RCC 7860 (cell line): ENCODE data around the gene TMEM120B.
A peak's percentile ranks its signal among the peaks of the same experiment; 100 is the strongest.
"Not testable (repeated sequence)": the region's sequence is repeated elsewhere in the genome, so short reads cannot be mapped to it uniquely, and the experiment has no call there.

Experiments
- DNase-seq: peaks from one replicate; pipeline ENCODE4 v3.0.0-alpha.2; 2015; ENCODE audit warnings: low spot score
- FAIRE-seq: peaks from 2 replicates; lab custom pipeline; 2012; peaks lifted over from hg19 to GRCh38; lab: Jason Lieb, UNC

TMEM120B gene

GRCh38 chr12:121738340-121738858 is 25.8 kb downstream of the TMEM120B start:
- DNase-seq (no peak), FAIRE-seq (no peak)

DNA sequence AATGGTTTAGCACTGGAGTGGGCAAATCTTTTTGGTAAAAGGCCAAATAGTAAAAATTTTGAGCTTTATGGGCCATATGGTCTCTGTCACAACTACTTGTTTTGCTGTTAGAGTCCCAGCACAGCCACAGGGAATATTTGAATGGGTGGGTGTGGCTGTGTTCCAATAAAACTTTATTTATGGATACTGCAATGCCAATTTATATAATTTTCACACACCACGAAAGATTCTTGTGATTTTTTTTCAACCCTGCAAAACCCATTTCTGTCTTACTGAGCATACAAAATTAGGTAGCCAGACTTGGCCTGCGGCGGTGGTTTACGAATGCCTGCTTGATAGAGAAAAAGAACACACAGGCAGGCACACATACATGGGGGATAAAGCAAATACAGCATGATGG is 28.3 kb downstream of the TMEM120B start:
- DNase-seq (no peak), FAIRE-seq (no peak)

- DNase-seq (no peak), FAIRE-seq (no peak)
Measured at GRCh38 chr12:121741743-121742142, 29.2 kb downstream of the TMEM120B start.

DNA sequence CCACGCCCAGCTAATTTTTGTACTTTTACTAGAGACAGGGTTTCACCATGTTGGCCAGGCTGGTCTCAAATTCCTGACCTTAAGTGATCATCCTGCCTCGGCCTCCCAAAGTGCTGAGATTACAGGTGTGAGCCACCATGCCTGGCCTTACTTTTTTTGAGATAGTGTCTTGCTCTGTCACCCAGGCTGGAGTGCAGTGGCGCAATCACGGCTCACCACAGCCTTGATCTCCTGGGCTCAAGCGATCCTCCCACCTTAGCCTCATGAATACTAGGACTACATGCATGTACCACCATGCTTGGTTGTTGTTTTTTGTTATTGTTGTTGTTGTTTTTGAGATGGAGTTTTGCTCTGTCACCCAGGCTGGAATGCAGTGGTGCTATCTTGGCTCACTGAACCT is 33.0 kb downstream of the TMEM120B start:
- not testable (repeated sequence) for FAIRE-seq, DNase-seq

- DNase-seq (no peak), FAIRE-seq (no peak)
Measured at GRCh38 chr12:121748218-121748570, 35.6 kb downstream of the TMEM120B start.

DNA sequence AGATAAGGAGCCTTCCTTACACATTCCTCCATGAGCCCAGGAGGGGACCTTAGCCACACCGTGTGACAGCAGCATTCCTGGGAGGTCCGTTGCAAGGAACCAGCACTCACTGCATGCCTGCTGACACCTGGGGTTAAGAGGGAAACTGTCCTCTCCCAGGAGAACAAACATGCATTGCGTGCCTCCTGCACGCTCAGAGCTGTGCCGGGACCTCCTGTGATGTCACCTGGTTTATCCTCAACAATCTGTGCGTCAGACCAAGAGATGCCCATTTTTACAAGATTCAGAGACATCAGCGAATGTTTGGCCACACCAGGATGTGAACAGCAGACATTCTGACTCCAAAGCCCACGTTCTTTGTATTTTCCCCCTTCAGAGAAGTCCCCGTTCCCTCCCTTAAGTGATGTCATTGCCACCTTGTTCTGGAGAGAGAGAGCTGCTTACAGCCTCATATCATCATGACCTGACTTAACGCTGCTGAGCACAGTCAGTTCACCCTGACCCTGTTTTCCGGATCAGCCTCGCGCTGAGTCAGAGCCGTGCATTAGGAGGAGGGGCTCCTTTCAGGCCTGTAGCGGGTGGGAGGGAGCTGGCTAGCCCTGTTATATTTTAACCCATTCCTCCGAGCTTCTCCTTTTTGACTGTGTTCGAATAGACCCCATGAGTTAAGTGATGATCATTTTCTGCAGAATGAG is 36.2 kb downstream of the TMEM120B start:
- DNase-seq (peak; percentile 83), FAIRE-seq (peak; percentile 74)

- DNase-seq: no peak
- no peak for FAIRE-seq
Measured at GRCh38 chr12:121749267-121749666, 36.7 kb downstream of the TMEM120B start.

DNA sequence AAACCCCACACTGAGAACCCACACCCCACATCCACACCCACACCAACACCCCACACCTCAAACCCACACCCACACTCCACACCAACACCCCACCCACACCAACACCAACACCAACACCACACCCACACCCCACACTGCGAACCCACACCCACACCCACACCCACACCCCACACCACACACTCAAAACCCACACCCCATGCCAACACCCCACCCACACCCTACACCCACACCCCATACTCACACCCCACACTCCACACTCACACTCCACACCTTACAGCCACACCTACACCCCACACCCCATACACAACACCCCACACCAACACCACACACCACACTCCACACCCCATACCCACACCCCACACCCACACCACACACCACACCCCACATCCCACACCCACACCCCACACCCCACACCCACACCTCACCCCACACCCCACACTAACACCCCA is 38.0 kb downstream of the TMEM120B start:
- no peak for FAIRE-seq

DNA sequence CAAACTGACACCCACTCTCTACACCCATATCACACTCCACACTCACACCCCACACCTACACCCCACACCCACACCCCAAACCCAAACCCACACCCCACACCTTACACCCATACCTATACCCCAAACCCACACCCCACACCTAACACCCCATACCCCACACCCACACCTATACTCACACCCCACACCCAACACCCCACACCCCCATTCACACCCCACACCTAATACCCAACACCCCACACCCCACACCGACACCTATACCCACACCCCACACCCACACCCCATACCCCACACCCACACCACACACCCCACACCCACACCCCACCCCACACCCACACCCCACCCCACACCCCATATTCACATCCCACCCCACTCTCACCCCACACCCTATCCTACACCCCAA is 38.5 kb downstream of the TMEM120B start:
- DNase-seq: no peak
- no peak for FAIRE-seq

More for the DNA sequence above, 38.0 kb downstream of the TMEM120B start:
- DNase-seq: no peak

DNA sequence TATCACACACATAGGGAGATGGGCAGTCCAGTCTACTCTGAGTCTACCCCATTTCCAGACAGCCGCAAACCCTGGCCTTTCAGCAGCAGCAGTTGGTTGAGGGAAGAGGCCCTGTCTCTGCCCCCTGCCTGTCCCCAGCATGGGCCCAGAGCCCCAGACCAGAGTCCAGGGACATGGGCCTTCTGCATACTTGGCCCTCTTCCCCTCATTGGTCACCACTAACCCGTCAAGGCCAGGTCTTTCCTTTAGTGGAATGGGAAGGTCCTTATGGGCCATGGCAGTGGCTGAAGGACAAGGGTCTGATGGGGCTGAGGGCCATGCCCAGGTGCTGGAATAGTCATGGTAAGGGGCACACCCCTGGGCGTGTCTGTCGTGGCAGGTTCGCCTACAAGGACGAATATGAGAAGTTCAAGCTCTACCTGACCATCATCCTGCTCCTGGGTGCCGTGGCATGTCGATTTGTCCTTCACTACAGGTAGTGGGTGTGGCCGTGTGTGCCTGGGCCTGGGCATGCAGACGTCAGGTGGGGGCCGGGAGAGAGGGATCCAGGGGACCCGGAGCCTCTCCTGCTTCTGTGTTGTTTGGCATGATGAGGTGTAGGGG is 39.3 kb downstream of the TMEM120B start:
- no peak for FAIRE-seq
- DNase-seq: no peak

- DNase-seq (no peak), FAIRE-seq (no peak)
Measured at GRCh38 chr12:121753844-121754264, 41.3 kb downstream of the TMEM120B start.

- DNase-seq: no peak
- no peak for FAIRE-seq
Measured at GRCh38 chr12:121754836-121755235, 42.3 kb downstream of the TMEM120B start.

DNA sequence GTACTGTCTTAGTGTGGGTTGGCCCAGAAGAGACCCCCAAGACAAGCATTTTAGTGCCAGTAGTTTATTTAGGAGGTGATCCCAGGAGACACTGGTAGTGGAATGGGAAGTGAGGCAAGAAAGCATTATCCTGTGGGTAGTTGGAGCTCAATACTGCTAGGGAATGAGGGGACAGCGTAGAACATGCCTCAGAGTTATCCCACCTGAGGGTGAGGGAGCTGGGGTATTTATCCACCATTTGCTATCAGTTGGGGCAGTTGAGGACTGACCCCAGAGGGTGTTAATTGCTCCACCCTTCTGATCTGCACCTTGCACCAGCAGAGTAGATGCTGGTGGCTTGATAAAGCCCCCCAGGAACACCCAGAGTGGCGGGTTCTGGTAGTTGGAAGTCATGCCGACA is 43.0 kb downstream of the TMEM120B start:
- FAIRE-seq (no peak), DNase-seq (no peak)

GRCh38 chr12:121758536-121758935 is 46.0 kb downstream of the TMEM120B start:
- DNase-seq, FAIRE-seq: not testable (repeated sequence)

GRCh38 chr12:121762269-121762668 is 49.7 kb downstream of the TMEM120B start:
- FAIRE-seq (no peak), DNase-seq (no peak)

DNA sequence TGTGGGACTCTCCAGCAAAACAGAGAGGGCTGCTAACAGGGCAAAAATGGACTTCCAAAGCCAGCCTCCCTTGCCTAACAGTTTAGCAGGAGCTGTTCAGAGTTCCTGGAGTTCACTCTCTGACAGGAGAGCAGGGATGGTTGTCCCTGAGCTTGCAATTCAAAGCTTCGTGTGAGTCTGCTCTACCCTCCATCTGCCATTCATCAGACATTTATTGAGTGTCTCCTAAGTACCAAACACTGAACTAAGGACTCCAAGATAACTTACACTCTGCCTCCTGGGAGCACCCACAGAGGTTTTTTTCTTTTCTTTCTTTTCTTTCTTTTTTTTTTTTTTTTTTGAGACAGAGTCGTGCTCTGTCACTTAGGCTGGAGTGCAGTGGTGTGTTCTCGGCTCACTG is 52.3 kb downstream of the TMEM120B start:
- no peak for DNase-seq

DNA sequence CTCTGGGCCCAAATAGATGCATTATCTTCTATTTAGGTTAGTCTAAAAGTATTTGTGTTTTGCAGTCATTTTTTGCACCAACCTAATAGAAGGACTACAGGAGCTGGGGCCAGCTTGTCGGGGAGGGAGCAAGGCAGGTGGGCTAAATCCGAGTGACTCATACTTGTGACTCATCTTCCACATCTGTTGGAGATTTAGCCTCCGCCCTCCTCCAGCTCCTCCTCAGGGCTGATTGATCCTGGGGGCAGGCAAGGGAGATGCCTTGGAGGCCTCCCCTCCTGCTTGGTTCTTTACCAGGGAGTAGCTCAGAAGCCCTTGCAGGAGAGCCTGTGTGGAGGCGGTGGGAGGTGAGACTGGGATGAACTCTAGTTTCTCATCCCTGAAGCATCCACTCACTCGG is 53.0 kb downstream of the TMEM120B start:
- FAIRE-seq: peak; percentile 7
- DNase-seq: peak; percentile 42

More for the DNA sequence above, 52.3 kb downstream of the TMEM120B start:
- no peak for FAIRE-seq

- FAIRE-seq: no peak
- DNase-seq: no peak
Measured at GRCh38 chr12:121766290-121767039, 53.9 kb downstream of the TMEM120B start.

DNA sequence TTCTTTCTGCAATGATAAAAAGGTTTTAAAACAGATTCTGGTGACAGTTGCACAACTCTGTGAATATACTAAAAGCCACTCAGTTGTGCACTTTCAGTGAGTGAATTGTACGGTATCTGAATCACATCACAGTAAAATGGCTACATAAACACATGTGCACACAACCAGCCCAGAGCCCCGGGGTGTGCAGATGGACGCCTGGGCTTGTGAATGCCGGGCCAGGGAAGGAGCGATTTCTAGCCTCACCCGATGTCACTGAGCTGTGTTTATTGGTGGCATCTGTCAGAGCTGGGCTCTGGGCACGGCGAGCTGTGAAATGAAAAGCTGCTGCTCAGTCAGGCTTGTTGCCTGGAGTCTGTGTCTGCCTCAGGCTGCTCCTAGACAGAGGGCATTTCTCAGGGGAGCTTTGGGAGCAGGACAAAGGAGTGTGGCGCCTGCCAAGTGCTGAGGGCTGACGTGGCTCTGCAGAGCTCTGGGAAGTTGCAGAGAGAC is 55.0 kb downstream of the TMEM120B start:
- DNase-seq: no peak
- FAIRE-seq: no peak

GRCh38 chr12:121769297-121769830 is 56.8 kb downstream of the TMEM120B start:
- DNase-seq: no peak

DNA sequence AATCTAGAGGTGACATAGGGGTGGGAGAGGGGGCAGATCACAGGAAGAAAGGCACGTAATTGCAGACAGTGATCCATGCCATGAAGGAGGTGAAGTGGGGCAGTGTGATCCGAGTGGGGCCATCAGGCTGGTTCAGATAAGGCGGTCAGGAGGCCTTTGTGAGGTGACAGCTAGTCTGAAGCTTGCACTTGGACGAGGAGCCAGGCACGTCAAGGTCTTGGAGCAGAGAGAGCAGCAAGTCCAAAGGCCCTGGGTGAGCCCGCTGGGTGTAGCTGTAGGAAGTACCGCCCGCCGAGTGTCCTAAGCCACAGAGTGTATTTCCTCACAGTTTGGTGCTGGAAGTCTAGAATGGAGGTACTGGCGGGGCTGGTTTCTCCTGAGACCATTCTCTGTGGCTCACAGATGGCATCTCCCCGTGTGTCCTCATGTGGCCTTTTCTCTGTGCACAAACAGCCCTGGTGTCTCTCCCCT is 57.3 kb downstream of the TMEM120B start:
- no peak for DNase-seq
- FAIRE-seq: no peak

More at GRCh38 chr12:121769297-121769830, 56.8 kb downstream of the TMEM120B start:
- FAIRE-seq: no peak
